Lung (tissue), 12 donors: ENCODE data around the gene TBC1D5. TPM values are rescaled to one million over a fixed set of nuclear protein-coding genes. Genes with fewer than 3 reads are reported as not detected.

ENCODE experiments used
- ATAC-seq: fragments of 200-7000 bp; cut with Tn5 transposase; one replicate; pipeline ENCODE4 v1.9.1; 2020; ENCODE audit warnings: moderate number of reproducible peaks; ENCODE audit not compliant: insufficient read depth, low FRiP score
- DNase-seq, 3 donors: peaks; one replicate each; pipeline ENCODE4 v3.0.0-alpha.2; 2013 to 2017
- H3K27ac ChIP-seq, 2 donors: one replicate each; pipeline ENCODE4 v1.5.1; 2013; ENCODE audit warnings: mild to moderate bottlenecking in 2 of 2, moderate library complexity in 2 of 2, control low read depth in 1 of 2, inconsistent platforms in 1 of 2, low read depth in 1 of 2, low read length in 1 of 2
- H3K27me3 ChIP-seq, 3 donors: one replicate each; pipeline ENCODE4 v1.5.1; 2013; ENCODE audit warnings: low read length in 2 of 3; ENCODE audit not compliant: control insufficient read depth in 3 of 3, insufficient read depth in 3 of 3
- H3K36me3 ChIP-seq, 4 donors: one replicate each; pipeline ENCODE4 v1.5.1; 2013; ENCODE audit warnings: low read length in 4 of 4, mild to moderate bottlenecking in 1 of 4, moderate library complexity in 1 of 4; ENCODE audit not compliant: control insufficient read depth in 4 of 4, insufficient read depth in 4 of 4
- H3K4me1 ChIP-seq, 5 donors: one replicate each; pipeline ENCODE4 v1.5.1; 2013; ENCODE audit warnings: low read length in 5 of 5, mild to moderate bottlenecking in 2 of 5, moderate library complexity in 1 of 5; ENCODE audit not compliant: control insufficient read depth in 5 of 5, insufficient read depth in 5 of 5
- H3K4me3 ChIP-seq: one replicate; pipeline ENCODE4 v1.5.1; 2013; ENCODE audit warnings: mild to moderate bottlenecking, control low read depth, moderate library complexity
- H3K9ac ChIP-seq, 2 donors: one replicate each; pipeline ENCODE4 v1.5.1; 2013; ENCODE audit warnings: low read length in 2 of 2, control low read depth in 1 of 2; ENCODE audit not compliant: insufficient read depth in 1 of 2
- H3K9me3 ChIP-seq, 4 donors: one replicate each; pipeline ENCODE4 v1.5.1; 2013; ENCODE audit warnings: low read length in 3 of 4, mild to moderate bottlenecking in 1 of 4, moderate library complexity in 1 of 4; ENCODE audit not compliant: control insufficient read depth in 4 of 4, insufficient read depth in 3 of 4
- WGBS, 2 donors: extraction: QIAGEN DNeasy Blood & Tissue Kit; methylation state at CpG; one replicate each; pipeline ENCODE4 v1.1.7; 2013; 5-methylcytosine and 5-hydroxymethylcytosine counted together
- polyA plus RNA-seq, 2 donors: library from polyadenylated mRNA; stranded (reverse); fragments of 200-250 nt; gene quantifications; one replicate each; pipeline ENCODE4 v1.2.1, GENCODE V29; 2013
- total RNA-seq, 2 donors: library from RNA; depleted of rRNA in 1 of 2; stranded (reverse); fragments of >200 nt in 1 of 2; gene quantifications; one replicate each; pipeline ENCODE4 v1.2.1, GENCODE V29; 2014 to 2021
- TF ChIP-seq, protein P1 (sequence below): IDR thresholded peaks from 2 replicates; pipeline ENCODE4 v1.5.1; 2012; ENCODE audit warnings: mild to moderate bottlenecking; ENCODE audit errors: control extremely low read depth, extremely low read depth
- donor health status: control.
- donor health status: control.
- donor health status: Bipolar disorder and iron deficiency.
- donor health status: healthy.
- donor health status: DM: yes; HTN: yes; CAD: no.

TBC1D5 gene
- total and polyA plus RNA-seq, 4 donors = 8.7 to 111 (median 39.6) TPM

DNA sequence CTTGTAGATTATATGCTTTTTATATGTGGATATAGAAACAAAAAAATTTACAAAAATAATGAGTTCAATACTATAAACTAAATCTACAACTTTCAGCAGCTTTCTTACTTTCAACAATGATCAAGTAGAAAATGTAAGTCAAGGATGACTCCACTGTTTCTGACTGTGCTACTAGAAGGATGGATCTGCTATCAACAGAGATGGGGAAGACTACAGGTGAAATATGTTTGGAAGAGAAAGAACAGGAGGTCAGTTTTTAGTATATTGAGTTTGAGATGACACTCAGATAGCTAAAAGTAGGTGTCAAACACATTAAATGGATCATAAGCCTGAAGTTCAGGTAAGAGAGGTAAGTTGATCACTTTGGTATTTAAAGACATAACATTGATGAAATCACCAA, 107.5 kb downstream of the TBC1D5 start:
- Histone ChIP-seq H3K9me3 (no peaks in the 10 kb centered on the region), H3K9ac (no peak overlapping the region), H3K4me1 (peaks cover 0 to 4% (median 0%) of the 10 kb centered on the region in 5 donors), H3K27ac (no peak overlapping the region), H3K4me3 (no peak overlapping the region), H3K36me3 (no peaks in the 10 kb centered on the region), H3K27me3 (no peaks in the 10 kb centered on the region)
- ATAC-seq (no peak), DNase-seq (no peak)
- TF ChIP-seq, protein P1, sequence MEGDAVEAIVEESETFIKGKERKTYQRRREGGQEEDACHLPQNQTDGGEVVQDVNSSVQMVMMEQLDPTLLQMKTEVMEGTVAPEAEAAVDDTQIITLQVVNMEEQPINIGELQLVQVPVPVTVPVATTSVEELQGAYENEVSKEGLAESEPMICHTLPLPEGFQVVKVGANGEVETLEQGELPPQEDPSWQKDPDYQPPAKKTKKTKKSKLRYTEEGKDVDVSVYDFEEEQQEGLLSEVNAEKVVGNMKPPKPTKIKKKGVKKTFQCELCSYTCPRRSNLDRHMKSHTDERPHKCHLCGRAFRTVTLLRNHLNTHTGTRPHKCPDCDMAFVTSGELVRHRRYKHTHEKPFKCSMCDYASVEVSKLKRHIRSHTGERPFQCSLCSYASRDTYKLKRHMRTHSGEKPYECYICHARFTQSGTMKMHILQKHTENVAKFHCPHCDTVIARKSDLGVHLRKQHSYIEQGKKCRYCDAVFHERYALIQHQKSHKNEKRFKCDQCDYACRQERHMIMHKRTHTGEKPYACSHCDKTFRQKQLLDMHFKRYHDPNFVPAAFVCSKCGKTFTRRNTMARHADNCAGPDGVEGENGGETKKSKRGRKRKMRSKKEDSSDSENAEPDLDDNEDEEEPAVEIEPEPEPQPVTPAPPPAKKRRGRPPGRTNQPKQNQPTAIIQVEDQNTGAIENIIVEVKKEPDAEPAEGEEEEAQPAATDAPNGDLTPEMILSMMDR = no peak

DNA sequence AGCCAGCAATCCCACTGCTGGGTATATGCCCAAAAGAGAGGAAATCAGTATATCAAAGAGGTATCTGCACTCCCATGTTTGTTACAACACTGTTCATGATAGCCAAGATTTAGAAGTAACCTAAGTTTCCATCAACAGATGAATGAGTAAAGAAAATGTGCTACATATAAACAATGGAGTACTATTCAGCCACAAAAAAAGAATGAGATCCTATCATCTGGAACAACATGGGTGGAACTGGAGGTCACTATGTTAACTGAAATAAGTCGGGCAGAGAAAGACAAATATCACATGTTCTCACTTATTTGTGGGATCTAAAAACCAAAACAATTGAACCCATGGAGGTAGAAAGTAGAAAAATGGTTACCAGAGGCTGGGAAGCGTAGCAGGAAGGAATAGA, 108.2 kb downstream of the TBC1D5 start:
- 95 to 98% methylated on average over 2 of the region's 2 CpGs for WGBS, 2 donors
- H3K9ac ChIP-seq = no peak overlapping the region
- ATAC-seq = no peak
- no peaks in the 10 kb centered on the region for H3K4me1 ChIP-seq
- TF ChIP-seq, protein P1 = no peak
- H3K27me3 ChIP-seq = no peaks in the 10 kb centered on the region
- no peak for DNase-seq
- no peaks in the 10 kb centered on the region for H3K36me3 ChIP-seq
- H3K27ac ChIP-seq = no peak overlapping the region
- H3K4me3 ChIP-seq = no peak overlapping the region
- no peaks in the 10 kb centered on the region for H3K9me3 ChIP-seq

DNA sequence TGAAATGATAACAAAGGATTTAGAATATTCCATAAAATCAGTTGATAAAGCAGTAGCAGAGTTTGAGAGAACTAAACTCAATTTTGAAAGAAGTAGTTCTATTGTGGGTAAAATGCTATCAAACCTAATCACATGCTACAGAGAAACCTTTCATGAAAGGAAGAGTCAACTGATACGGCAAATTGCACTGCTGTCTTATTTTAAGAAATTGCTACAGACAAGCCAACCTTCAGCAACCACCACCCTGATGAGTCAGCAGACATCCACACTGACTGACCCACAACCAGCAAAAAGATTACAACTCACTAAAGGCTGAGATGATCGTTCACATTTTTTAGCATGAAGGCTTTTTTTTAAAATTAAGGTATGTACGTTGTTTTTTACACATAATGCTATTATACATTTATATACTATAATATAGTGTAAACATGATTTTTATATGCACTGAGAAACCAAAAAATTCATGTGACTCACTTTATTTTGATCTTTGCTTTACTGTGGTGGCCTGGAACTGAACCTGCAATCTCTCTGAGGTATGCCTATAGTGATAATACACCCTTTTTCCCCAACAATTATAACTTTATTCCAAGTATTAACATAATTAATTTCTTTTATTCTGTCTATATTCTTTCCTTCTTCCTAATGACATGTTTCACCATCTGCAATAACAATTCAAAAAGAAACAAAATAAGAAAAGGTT, 109.9 kb downstream of the TBC1D5 start:
- Histone ChIP-seq H3K36me3 (no peaks in the 10 kb centered on the region), H3K27me3 (no peaks in the 10 kb centered on the region), H3K9ac (no peak overlapping the region), H3K4me3 (no peak overlapping the region), H3K9me3 (no peaks in the 10 kb centered on the region), H3K27ac (no peak overlapping the region), H3K4me1 (no peaks in the 10 kb centered on the region)
- DNase-seq (no peak), ATAC-seq (no peak)
- TF ChIP-seq, protein P1 = no peak
- 32 to 65% methylated on average over 3 of the region's 3 CpGs for WGBS, 2 donors

DNA sequence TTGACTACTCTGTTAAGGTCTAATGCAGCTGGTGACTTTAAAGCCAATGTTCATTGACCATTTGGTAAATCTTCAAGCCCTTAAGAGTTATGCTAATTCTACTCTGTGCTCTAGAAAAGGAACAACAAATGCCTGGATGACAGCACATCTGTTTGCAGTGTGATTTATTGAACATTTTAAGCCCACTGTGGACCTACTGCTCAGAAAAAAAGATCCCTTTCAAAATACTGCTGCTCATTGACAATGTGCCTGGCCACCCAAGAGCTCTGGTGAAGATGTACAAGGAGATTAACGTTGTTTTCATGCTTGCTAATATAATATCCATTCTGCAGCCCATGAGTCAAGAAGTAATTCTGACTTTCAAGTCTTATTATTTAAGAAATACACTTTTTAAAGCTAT, 110.8 kb downstream of the TBC1D5 start:
- TF ChIP-seq, protein P1 = no peak
- no peaks in the 10 kb centered on the region for H3K27me3 ChIP-seq
- 88 to 89% methylated on average over 1 of the region's 1 CpG for WGBS, 2 donors
- peaks cover 0 to 3% (median 0%) of the 10 kb centered on the region in 5 donors for H3K4me1 ChIP-seq
- H3K9me3 ChIP-seq = no peaks in the 10 kb centered on the region
- H3K4me3 ChIP-seq = no peak overlapping the region
- no peak overlapping the region for H3K27ac ChIP-seq
- DNase-seq (no peak), ATAC-seq (no peak)
- no peak overlapping the region for H3K9ac ChIP-seq
- H3K36me3 ChIP-seq = no peaks in the 10 kb centered on the region
